HG02798 (cell line): Measurements from ENCODE around the gene TRIM72.
"Not testable (repeated sequence)": the region's sequence is repeated elsewhere in the genome, so short reads cannot be mapped to it uniquely, and the experiment has no call there.

Experiments used
- ATAC-seq: cut with Tn5 transposase; IDR thresholded peaks from one replicate; pipeline ENCODE4 v1.9.1; 2021; ENCODE audit warnings: mild to moderate bottlenecking; ENCODE audit not compliant: unreplicated experiment, poor library complexity

Gene TRIM72

DNA sequence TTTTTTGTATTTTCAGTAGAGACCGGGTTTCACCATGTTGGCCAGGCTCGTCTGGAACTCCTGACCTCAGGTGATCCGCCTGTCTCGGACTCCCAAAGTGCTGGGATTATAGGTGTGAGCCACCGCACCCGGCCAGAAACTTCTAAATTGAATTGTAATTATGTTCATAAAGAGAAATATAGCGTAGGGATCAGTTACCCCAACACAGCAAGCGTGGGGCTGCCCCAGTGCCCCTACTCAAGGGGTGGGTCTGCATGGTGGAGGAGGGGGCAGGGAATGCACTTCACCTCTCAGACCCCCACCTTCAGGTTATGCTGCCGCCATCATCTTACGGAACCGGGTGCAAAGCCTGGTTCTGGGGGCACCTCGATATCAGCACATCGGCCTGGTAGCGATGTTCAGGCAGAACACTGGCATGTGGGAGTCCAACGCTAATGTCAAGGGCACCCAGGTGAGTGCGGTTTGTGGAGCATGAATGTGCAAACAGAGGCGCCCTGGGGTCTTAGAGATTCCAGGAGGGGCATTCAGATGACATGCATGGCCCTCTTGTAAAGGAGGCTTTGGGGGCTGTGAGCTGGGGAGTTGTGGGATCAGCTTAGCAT lies 63.8 kb downstream of the TRIM72 start:
- no peak for ATAC-seq

DNA sequence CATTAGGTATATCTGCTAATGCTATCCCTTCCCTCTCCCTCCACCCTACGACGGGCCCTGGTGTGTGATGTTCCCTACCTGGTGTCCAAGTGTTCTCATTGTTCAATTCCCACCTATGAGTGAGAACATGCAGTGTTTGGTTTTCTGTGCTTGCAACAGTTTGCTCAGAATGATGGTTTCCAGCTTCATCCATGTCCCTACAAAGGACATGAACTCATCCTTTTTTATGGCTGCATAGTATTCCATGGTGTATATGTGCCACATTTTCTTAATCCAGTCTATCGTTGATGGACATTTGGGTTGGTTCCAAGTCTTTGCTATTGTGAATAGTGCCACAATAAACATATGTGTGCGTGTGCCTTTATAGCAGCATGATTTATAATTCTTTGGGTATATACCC lies 64.9 kb downstream of the TRIM72 start:
- ATAC-seq: not testable (repeated sequence)
